ENCODE results near the gene NAGK. TPM values are rescaled to one million over a fixed set of nuclear protein-coding genes. Genes with fewer than 3 reads are reported as not detected.
A peak's percentile ranks its signal among the peaks of the same experiment; 100 is the strongest.
"Not testable (repeated sequence)": the region's sequence is repeated elsewhere in the genome, so short reads cannot be mapped to it uniquely, and the experiment has no call there.

NAGK gene
- total RNA-seq, 2 experiments from 2014 or later: 39.7 to 40.6 TPM

DNA sequence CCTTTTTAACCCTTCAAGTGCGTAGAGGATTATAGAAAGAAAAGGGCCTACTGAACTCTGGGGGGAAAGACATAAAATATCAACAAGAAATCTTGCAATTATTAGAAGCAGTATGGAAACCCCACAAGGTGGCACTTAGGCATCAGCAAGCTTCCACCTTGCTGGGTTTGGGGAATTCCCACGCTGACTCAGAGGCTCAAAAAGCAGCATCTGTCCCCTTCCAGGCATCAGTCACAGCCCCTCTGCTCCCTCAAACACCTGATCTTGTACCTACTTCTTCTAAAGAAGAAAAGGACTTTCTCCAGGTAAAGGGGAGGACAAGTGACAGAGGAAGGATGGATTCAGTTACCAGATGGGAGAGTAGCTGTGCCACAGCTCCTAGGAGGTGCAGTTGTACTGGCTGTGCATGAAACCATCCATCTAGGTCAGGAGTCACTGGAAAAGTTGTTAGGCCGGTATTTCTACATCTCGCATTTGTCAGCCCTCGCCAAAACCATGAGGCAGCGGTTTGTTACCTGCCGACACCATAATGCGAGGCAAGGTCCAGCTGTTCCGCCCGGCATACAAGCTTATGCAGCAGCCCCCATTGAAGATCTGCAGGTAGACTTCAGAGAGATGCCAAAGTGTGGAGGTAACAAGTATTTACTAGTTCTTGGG lies 18.6 kb upstream of the NAGK start:
- H3K27me3 Mint-ChIP-seq; H3K36me3 Mint-ChIP-seq (ENCODE audit: low read depth); H3K4me3 Mint-ChIP-seq; POLR2A ChIA-PET; H3K9me3 Mint-ChIP-seq (ENCODE audit: low read depth): not testable (repeated sequence)
- intact Hi-C loops (cut with DNase I, micrococcal nuclease): loop anchor here (1.0 to 5.0 kb wide), 3 partner anchors 80 to 107 kb away; partner anchors contain the start of genes MCEE (in 1 of the 2) and MPHOSPH10 (in 1 of the 2)
- Mint-ChIP-seq H3K27ac (peak overlapping the region; percentile 37), H3K4me1 (peaks cover 13% of the 10 kb centered on the region)
- ATAC-seq (peak; percentile 81), DNase-seq (peak; percentile 82)
- CTCF ChIA-PET: interaction anchor here (0.7 to 1.4 kb wide), 5 partner anchors 10 to 435 kb away, joined by 3 to 5 read pairs (median 3); no protein-coding TSS in a partner anchor

DNA sequence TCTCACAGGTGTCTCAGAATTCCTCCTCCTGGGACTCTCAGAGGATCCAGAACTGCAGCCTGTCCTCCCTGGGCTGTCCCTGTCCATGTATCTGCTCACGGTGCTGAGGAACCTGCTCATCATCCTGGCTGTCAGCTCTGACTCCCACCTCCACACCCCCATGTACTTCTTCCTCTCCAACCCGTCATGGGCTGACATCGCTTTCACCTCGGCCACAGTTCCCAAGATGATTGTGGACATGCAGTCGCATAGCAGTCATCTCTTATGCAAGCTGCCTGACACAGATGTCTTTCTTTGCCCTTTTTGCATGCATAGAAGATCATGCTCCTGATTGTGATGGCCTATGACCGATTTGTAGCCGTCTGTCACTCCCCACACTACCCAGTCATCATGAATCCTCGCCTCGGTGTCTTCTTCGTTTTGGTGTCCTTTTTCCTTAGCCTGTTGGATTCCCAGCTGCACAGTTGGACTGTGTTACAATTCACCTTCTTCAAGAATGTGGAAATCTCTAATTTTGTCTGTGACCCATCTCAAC lies 13.2 kb upstream of the NAGK start:
- H3K27me3 Mint-ChIP-seq; H3K27ac Mint-ChIP-seq; intact Hi-C loops (cut with DNase I, micrococcal nuclease); H3K4me3 Mint-ChIP-seq; H3K4me1 Mint-ChIP-seq; POLR2A ChIA-PET; H3K36me3 Mint-ChIP-seq (ENCODE audit: low read depth); H3K9me3 Mint-ChIP-seq (ENCODE audit: low read depth); ATAC-seq; DNase-seq: not testable (repeated sequence)
- CTCF ChIA-PET: interaction anchor here (0.8 kb wide), 1 partner anchor 12 kb away, joined by 3 read pairs; no protein-coding TSS in a partner anchor

DNA sequence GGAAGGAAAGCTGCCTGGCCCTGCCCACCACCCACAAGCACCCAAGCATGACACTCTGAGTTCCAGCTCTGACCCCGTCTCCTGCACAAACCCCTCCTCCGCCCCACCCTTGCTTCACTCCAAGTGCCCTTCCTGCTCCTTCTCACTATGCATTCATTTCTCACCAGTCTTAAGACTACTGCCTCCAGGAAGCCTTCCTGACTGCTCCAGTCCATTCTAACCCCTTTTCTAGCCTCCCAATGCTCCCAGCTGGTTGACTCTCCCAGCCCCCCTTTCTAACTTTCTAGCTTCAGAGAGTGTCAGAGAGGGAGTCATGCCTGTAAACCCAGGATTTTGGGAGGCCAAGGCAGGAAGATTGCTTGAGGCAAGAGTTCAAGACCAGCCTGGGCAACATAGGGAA lies 8.2 kb upstream of the NAGK start:
- H3K9me3 Mint-ChIP-seq (ENCODE audit: low read depth): no peaks in the 10 kb centered on the region
- ATAC-seq (no peak), DNase-seq (no peak)
- ChIA-PET POLR2A (no interaction called here), CTCF (interaction anchor here (1.2 to 1.7 kb wide), 2 partner anchors 10 to 90 kb away, joined by 3 to 5 read pairs; no protein-coding TSS in a partner anchor)
- H3K27ac Mint-ChIP-seq: no peak overlapping the region
- no peaks in the 10 kb centered on the region for H3K4me1 Mint-ChIP-seq
- H3K27me3 Mint-ChIP-seq: peaks cover 2% of the 10 kb centered on the region
- no peak overlapping the region for H3K4me3 Mint-ChIP-seq
- H3K36me3 Mint-ChIP-seq (ENCODE audit: low read depth): no peaks in the 10 kb centered on the region
- intact Hi-C loops (cut with DNase I, micrococcal nuclease): no loop called here

DNA sequence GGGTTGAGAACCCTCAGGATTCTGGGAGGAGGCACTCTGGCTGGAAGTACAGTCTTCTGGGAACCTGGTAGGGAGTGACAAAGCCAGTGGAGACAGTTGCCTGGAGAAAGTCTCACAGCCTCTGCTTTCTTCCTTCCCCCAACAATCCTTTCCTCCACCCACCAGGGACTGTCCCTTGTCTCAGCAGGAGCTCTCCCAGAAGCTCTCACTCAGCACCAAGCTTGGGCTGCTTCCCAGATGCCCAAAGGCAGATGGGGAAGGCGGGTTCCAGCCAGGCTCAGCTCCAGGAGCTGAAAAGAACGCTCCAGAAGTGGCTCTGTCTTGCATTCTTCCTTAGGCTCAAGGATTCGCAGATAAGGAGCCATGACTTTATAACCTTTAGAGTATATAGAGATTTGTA lies 7.6 kb upstream of the NAGK start:
- no peaks in the 10 kb centered on the region for H3K9me3 Mint-ChIP-seq (ENCODE audit: low read depth)
- no peak for DNase-seq
- ChIA-PET POLR2A (no interaction called here), CTCF (interaction anchor here (0.5 to 1.7 kb wide), 2 partner anchors 31 to 89 kb away, joined by 3 to 5 read pairs; no protein-coding TSS in a partner anchor)
- H3K4me3 Mint-ChIP-seq: no peak overlapping the region
- intact Hi-C loops (cut with DNase I, micrococcal nuclease): no loop called here
- H3K36me3 Mint-ChIP-seq (ENCODE audit: low read depth): no peaks in the 10 kb centered on the region
- no peaks in the 10 kb centered on the region for H3K4me1 Mint-ChIP-seq
- H3K27ac Mint-ChIP-seq: no peak overlapping the region
- ATAC-seq: no peak
- peaks cover 2% of the 10 kb centered on the region for H3K27me3 Mint-ChIP-seq

DNA sequence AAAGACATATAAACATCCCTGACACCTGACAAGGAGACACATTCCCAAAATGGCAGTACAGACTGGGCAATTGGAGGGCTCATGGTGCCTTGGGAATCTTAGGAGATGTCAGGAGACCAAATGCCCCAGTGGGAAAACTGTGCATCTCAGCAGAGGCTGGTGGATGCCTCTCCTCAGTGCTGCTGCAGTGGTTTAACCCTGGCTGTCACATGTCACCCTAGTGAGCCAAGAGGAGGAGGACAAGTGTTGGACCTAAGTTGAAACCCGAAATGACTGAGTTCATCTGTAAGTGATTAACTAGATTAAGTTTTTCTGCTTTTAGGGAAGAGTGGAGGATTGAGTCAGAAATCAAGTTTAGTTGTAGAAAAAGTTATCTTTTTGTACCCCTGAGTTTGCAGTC lies 5.2 kb upstream of the NAGK start:
- Mint-ChIP-seq H3K9me3 (ENCODE audit: low read depth) (no peaks in the 10 kb centered on the region), H3K36me3 (ENCODE audit: low read depth) (peaks cover 3% of the 10 kb centered on the region), H3K27ac (no peak overlapping the region), H3K4me1 (peaks cover 6% of the 10 kb centered on the region), H3K27me3 (peaks cover 2% of the 10 kb centered on the region), H3K4me3 (no peak overlapping the region)
- intact Hi-C loops (cut with DNase I, micrococcal nuclease): no loop called here
- DNase-seq: no peak
- ATAC-seq: no peak
- POLR2A ChIA-PET: no interaction called here
- CTCF ChIA-PET: no interaction called here

DNA sequence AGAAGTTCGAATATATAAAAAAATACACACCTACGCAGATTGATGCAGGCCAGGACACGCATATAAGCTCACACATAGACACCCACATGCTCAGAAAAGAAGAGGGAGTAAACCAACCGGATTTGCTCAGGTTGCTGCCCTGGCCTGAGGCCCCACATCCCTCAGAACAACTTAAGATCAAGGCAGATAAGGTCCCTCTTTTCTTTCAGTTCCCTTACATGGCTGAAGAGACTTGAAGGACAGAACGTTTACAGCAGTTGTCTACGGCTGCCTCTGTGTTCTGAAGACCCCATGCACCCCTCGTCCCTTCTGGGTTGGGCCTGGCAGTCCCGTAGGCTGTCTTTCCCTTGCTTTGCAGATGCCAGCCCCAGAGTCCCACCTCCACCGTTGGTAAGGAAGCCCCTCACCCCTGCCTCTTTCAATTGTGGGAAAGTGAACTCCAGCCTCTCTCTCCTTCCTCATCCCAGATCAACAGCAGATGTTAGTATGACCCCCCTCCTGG lies 4.3 kb upstream of the NAGK start:
- Mint-ChIP-seq H3K36me3 (ENCODE audit: low read depth) (peaks cover 3% of the 10 kb centered on the region), H3K9me3 (ENCODE audit: low read depth) (no peaks in the 10 kb centered on the region), H3K4me1 (peaks cover 11% of the 10 kb centered on the region), H3K4me3 (no peak overlapping the region), H3K27ac (no peak overlapping the region), H3K27me3 (peaks cover 2% of the 10 kb centered on the region)
- CTCF ChIA-PET: no interaction called here
- intact Hi-C loops (cut with DNase I, micrococcal nuclease): no loop called here
- ATAC-seq (no peak), DNase-seq (no peak)
- POLR2A ChIA-PET: no interaction called here

DNA sequence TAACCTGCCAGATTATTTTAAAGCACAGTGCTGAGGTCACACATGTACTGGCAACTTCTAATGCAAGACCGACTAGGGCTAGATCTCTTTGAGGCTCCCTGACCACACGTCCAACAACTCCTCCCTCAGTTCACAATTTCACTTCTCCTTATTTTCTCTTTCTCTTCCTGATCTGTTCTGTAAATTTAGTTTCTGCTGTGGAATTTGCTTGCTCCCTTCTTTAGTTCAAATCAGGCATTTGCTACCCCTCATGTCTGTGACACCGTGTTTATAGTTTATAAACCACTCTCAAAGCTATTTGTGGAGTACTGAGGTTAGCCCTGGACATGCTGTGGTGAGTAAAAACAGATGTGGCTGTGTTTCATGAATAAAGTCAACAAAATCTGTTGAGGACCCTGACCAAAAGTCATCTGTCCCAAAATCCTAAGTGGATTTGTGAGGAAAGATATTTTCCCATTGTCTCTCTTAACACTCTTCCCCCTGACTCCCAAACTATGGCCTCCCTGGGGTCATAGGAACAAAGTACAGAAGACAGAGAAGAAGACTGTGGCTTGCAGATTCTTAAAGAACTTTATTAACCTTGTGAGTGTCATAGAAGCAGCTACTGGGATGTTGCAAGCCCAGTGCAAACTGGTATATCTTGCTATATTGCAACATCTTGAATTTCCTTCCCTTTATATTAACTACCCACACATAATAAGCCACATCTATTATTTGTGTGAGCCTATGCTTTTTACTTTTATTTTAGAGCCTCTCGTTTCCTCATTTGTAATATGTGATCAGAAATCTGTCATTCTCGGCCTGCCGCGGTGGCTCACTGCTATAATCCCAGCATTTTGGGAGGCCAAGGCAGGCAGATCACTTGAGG lies 3.5 kb upstream of the NAGK start:
- POLR2A ChIA-PET: no interaction called here
- H3K9me3 Mint-ChIP-seq (ENCODE audit: low read depth): no peaks in the 10 kb centered on the region

DNA sequence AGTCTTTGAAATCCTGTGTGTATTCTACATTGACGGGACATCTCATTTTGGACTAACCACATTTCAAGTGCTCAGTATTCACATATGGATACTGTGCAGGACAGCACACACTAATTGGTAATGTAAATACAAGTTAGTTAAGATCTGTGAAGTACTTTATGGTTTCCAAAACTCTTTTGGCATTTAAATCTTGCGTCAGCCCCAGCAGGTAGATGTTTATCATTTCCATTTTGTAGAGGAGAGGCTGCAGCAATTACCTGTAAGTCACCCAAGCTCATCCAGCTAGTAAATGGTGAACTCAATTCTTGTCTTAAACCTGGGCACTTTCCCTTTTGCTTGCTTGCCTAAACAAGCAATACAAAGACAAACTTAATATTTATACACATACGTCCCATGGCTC lies 1.6 kb upstream of the NAGK start:
- ChIA-PET CTCF (interaction anchor here (1.0 to 2.4 kb wide), 3 partner anchors 14 to 64 kb away, joined by 3 to 20 read pairs (median 8); partner anchors contain the start of genes MCEE and MPHOSPH10), POLR2A (interaction anchor here (1.1 kb wide), 1 partner anchor 268 kb away, joined by 3 read pairs; no protein-coding TSS in a partner anchor)
- Mint-ChIP-seq H3K27me3 (no peaks in the 10 kb centered on the region), H3K36me3 (ENCODE audit: low read depth) (peaks cover 8% of the 10 kb centered on the region), H3K9me3 (ENCODE audit: low read depth) (no peaks in the 10 kb centered on the region), H3K4me3 (peak overlapping the region; percentile 37), H3K4me1 (peaks cover 38% of the 10 kb centered on the region), H3K27ac (peak overlapping the region; percentile 48)
- intact Hi-C loops (cut with DNase I, micrococcal nuclease): loop anchor here in 1 of 2 experiments (5.0 kb wide), 2 partner anchors 90 to 775 kb away; partner anchors contain the start of genes ANKRD53 and SNRPG
- no peak for ATAC-seq
- DNase-seq: no peak

More for the DNA sequence above, 3.5 kb upstream of the NAGK start:
- Mint-ChIP-seq H3K4me3 (no peak overlapping the region), H3K4me1 (peaks cover 19% of the 10 kb centered on the region), H3K27ac (no peak overlapping the region), H3K36me3 (ENCODE audit: low read depth) (peaks cover 3% of the 10 kb centered on the region), H3K27me3 (no peaks in the 10 kb centered on the region)
- CTCF ChIA-PET: no interaction called here
- no peak for ATAC-seq
- DNase-seq: no peak
- intact Hi-C loops (cut with DNase I, micrococcal nuclease): loop anchor here in 1 of 2 experiments (5.0 kb wide), 2 partner anchors 88 to 773 kb away; partner anchors contain the start of genes ANKRD53 and SNRPG

DNA sequence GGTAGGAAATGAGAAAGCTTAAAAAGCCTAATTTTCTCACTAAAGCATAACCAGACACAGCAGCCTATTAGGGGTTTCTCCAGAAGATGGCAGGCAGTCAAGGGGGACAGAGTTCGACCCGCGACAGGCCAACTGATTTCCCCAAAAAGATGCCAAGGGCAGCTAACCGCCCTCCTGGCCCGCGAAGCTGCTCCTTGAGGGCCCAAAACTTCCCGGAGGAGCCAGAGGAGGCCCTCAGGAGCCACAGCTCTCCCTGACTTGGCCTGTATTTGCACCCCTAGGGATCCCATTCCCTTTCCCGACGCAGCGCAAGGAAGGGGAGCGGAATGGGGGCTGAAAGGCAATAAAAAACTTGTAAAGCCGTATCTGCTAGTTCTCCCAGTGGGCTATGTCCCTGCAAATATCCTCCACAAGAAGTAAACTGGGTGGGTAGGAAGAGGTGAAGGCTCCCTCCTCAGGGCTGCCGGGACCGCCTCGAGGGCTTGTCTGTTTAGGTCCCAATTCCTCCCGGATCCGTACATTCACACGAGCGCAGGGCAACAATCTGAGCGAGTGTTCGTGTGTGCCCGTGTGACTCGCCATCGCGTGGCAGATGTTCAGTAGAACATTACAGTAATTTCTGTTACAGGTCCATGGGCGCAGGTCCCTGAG lies 756 bp upstream of the NAGK start:
- ChIA-PET POLR2A (interaction anchor here (1.0 to 1.1 kb wide), 3 partner anchors 62 to 267 kb away, joined by 3 read pairs; no protein-coding TSS in a partner anchor), CTCF (interaction anchor here (0.6 to 2.4 kb wide), 6 partner anchors 13 to 63 kb away, joined by 3 to 20 read pairs (median 4); partner anchors contain the start of genes MCEE and MPHOSPH10)
- Mint-ChIP-seq H3K9me3 (ENCODE audit: low read depth) (no peaks in the 10 kb centered on the region), H3K27me3 (no peaks in the 10 kb centered on the region), H3K36me3 (ENCODE audit: low read depth) (peaks cover 9% of the 10 kb centered on the region), H3K4me1 (peaks cover 46% of the 10 kb centered on the region), H3K27ac (peak overlapping the region; percentile 97), H3K4me3 (peak overlapping the region; percentile 98)
- peak; percentile 16 for ATAC-seq
- intact Hi-C loops (cut with DNase I, micrococcal nuclease): loop anchor here (1.0 to 5.0 kb wide), 10 partner anchors 42 to 775 kb away; partner anchors contain the start of genes MCEE (in 2 of the 2), MPHOSPH10 (in 2 of the 2), PAIP2B (in 2 of the 2) and TEX261 (in 2 of the 2)
- peak; percentile 37 for DNase-seq

DNA sequence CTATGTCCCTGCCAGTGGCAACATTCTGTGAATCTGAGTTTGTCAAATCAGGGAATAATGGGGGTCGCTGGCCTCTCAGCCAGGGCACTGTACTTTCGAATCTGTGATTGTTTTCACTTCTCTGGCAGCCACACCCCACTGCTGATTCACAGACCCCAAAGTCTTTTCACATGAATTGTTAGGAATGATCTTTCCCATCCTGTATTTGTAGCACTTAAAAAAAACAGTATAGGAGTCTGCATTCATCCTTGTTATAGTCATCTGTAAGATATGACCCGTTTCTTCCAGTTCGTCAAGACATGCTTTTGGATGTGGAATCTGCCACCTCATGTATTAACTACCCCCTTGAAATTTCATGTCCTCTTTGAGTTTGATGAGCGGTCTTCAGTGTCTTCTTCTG lies 928 bp downstream of the NAGK start:
- Mint-ChIP-seq H3K9me3 (ENCODE audit: low read depth) (no peaks in the 10 kb centered on the region), H3K27me3 (no peaks in the 10 kb centered on the region), H3K27ac (peak overlapping the region; percentile 97), H3K36me3 (ENCODE audit: low read depth) (peaks cover 22% of the 10 kb centered on the region), H3K4me3 (peak overlapping the region; percentile 98), H3K4me1 (peaks cover 60% of the 10 kb centered on the region)
- no peak for ATAC-seq
- CTCF ChIA-PET: interaction anchor here (0.6 to 2.4 kb wide), 3 partner anchors 46 to 776 kb away, joined by 3 to 20 read pairs (median 3); partner anchors contain the start of genes MCEE, MPHOSPH10 and SNRPG
- DNase-seq: no peak
- POLR2A ChIA-PET: interaction anchor here (0.6 to 0.8 kb wide), 2 partner anchors 42 to 61 kb away, joined by 3 read pairs; no protein-coding TSS in a partner anchor
- intact Hi-C loops (cut with DNase I, micrococcal nuclease): loop anchor here (2.0 to 5.0 kb wide), 3 partner anchors 75 to 777 kb away; partner anchors contain the start of genes ANKRD53 (in 1 of the 2), SNRPG (in 1 of the 2) and TEX261 (in 1 of the 2)

Measured in activated CD4-positive, alpha-beta T cell treated with anti-CD3 and anti-CD28 coated beads for 36 hours (primary cell).